Measurements from ENCODE around the gene CHCHD10. TPM values are rescaled to one million over a fixed set of nuclear protein-coding genes. Genes with fewer than 3 reads are reported as not detected.

Gene CHCHD10
- total and polyA plus RNA-seq, 2 experiments from 2014 or later, result 77.5 to 324 TPM

- Histone ChIP-seq H3K36me3 (no peaks in the 10 kb centered on the region), H3K27ac (no peak overlapping the region), H3K27me3 (no peaks in the 10 kb centered on the region), H3K4me1 (ENCODE audit: low read depth) (no peaks in the 10 kb centered on the region), H3K9me3 (ENCODE audit: low read depth) (no peaks in the 10 kb centered on the region), H3K4me3 (no peak overlapping the region)
- DNase-seq (ENCODE audit: low read depth in 1 of 2, low spot score in 1 of 2), result no peak
- no peak for TF ChIP-seq CTCF (IDR thresholded peaks at IDR 0.05; ENCODE audit: low read depth, low read length)
These were observed 11.3 kb upstream of the CHCHD10 start for GRCh38 chr22:23779083-23779482.

- DNase-seq (ENCODE audit: low read depth in 1 of 2, low spot score in 1 of 2), result no peak
- no peaks in the 10 kb centered on the region for H3K27me3 ChIP-seq
These were observed 10.8 kb upstream of the CHCHD10 start for GRCh38 chr22:23778577-23778900.

GRCh38 chr22:23777776-23778576, 10.2 kb upstream of the CHCHD10 start:
- no peak for TF ChIP-seq CTCF (IDR thresholded peaks at IDR 0.05; ENCODE audit: low read depth, low read length)
- no peaks in the 10 kb centered on the region for H3K27me3 ChIP-seq
- peaks cover 8% of the 10 kb centered on the region for H3K4me1 ChIP-seq (ENCODE audit: low read depth)

More at GRCh38 chr22:23778577-23778900, 10.8 kb upstream of the CHCHD10 start:
- H3K27ac ChIP-seq, result no peak overlapping the region
- no peak for TF ChIP-seq CTCF (IDR thresholded peaks at IDR 0.05; ENCODE audit: low read depth, low read length)
- H3K4me3 ChIP-seq, result no peak overlapping the region
- peaks cover 2% of the 10 kb centered on the region for H3K4me1 ChIP-seq (ENCODE audit: low read depth)
- no peaks in the 10 kb centered on the region for H3K9me3 ChIP-seq (ENCODE audit: low read depth)
- H3K36me3 ChIP-seq, result no peaks in the 10 kb centered on the region

GRCh38 chr22:23775779-23776375, 8.1 kb upstream of the CHCHD10 start:
- Histone ChIP-seq H3K27me3 (no peaks in the 10 kb centered on the region), H3K9me3 (ENCODE audit: low read depth) (no peaks in the 10 kb centered on the region), H3K27ac (no peak overlapping the region), H3K4me3 (no peak overlapping the region), H3K4me1 (ENCODE audit: low read depth) (peaks cover 11% of the 10 kb centered on the region), H3K36me3 (no peaks in the 10 kb centered on the region)
- DNase-seq (ENCODE audit: low read depth in 1 of 2, low spot score in 1 of 2), result no peak
- no peak for TF ChIP-seq CTCF (IDR thresholded peaks at IDR 0.05; ENCODE audit: low read depth, low read length)

More at GRCh38 chr22:23777776-23778576, 10.2 kb upstream of the CHCHD10 start:
- H3K9me3 ChIP-seq (ENCODE audit: low read depth), result no peaks in the 10 kb centered on the region
- DNase-seq (ENCODE audit: low read depth in 1 of 2, low spot score in 1 of 2), result no peak
- no peaks in the 10 kb centered on the region for H3K36me3 ChIP-seq
- H3K27ac ChIP-seq, result no peak overlapping the region
- no peak overlapping the region for H3K4me3 ChIP-seq

GRCh38 chr22:23774922-23775436, 7.2 kb upstream of the CHCHD10 start:
- no peak for TF ChIP-seq CTCF (IDR thresholded peaks at IDR 0.05; ENCODE audit: low read depth, low read length)
- Histone ChIP-seq H3K9me3 (ENCODE audit: low read depth) (no peaks in the 10 kb centered on the region), H3K4me1 (ENCODE audit: low read depth) (peaks cover 11% of the 10 kb centered on the region), H3K36me3 (no peaks in the 10 kb centered on the region), H3K27ac (no peak overlapping the region), H3K4me3 (no peak overlapping the region), H3K27me3 (no peaks in the 10 kb centered on the region)
- DNase-seq (ENCODE audit: low read depth in 1 of 2, low spot score in 1 of 2), result peak in 1 of 2 donors; percentile 75
